HTR-8/SVneo (cell line): ENCODE results near the gene KIF26A.

Experiments used
- DNase-seq: peaks from one replicate; pipeline ENCODE4 v3.0.0; 2011; ENCODE audit warnings: low spot score, mixed read lengths; ENCODE audit not compliant: insufficient read length
- FAIRE-seq: peaks from 2 replicates; lab custom pipeline; 2011; peaks lifted over from hg19 to GRCh38; lab: Jason Lieb, UNC

The KIF26A gene

DNA sequence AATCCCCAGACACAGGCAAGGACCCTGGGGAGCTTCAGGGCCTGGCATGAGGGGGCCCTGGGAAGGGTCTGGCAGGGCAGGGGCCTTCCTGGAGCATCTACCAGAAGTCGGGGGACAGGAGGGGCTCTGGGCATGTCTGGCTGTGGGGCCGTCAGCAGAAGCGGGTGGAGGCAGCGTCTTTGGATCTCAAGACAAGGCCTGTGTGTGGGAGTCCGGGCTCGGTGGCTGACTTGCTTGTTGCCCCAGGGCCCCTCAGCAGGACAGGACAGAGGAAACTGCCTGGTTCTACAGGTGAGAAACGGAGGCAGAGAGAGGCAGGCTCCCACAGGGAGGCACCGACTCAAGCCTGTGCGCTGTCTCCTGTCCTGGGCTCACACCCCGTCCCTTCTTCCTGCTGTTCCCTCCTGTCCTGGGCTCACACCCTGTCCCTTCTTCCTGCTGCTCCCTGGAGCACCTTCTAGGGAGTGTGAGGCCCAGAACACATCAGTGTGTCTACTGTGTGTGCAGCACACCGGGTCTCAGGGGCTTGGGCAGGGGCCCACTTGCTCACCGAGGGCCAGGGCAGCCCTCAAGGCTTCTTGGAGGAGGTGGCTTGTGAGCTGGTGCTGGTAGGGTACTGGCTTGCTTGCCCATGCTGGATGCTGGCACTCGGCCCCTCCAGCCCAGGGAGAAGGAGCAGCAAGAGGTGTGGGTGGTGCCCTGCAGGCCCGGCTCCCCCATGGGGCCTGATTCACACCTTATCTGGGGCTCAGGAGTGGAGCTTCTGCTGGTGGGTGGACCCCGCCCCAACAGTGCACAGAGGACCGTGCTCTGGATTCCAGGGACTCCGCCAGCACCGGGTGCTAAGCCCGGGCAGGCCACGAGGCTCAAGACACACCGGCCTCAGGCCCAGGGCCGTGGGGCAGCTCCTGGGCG, 38.0 kb upstream of the KIF26A start:
- FAIRE-seq (no peak), DNase-seq (no peak)

GRCh38 chr14:104101086-104101621, 37.2 kb upstream of the KIF26A start:
- DNase-seq (no peak), FAIRE-seq (no peak)

DNA sequence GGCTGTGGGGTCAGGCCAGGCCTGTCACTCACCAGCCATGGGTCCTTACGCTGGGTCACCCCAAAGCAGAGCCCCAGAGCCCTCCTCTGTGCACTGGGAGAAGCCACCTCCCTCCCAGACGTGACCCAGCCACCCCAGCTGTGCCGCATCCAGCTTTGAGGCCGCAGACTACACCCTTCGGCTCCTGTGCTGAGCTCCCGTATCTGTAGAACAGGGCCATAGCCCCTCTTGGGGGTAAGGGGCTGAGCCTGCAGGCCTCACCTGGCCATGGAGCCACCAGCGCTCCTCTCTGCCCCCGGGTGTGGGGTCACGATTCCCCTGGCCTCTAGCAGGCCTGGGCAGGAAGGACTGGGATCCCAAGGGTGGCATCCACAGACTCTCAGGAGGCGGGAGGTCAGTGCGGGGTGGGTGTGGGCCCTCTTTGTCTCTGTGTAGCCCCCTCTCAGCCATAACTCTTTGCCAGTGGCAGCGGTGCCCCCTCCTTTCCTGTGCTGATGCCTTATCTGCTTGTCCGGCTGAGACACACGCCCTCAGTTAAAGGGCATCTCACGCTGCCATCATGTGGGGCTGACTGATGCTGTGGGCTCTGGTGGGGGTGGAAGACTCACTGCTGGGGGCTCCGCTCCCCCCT, 36.6 kb upstream of the KIF26A start:
- DNase-seq, result no peak
- FAIRE-seq, result no peak

DNA sequence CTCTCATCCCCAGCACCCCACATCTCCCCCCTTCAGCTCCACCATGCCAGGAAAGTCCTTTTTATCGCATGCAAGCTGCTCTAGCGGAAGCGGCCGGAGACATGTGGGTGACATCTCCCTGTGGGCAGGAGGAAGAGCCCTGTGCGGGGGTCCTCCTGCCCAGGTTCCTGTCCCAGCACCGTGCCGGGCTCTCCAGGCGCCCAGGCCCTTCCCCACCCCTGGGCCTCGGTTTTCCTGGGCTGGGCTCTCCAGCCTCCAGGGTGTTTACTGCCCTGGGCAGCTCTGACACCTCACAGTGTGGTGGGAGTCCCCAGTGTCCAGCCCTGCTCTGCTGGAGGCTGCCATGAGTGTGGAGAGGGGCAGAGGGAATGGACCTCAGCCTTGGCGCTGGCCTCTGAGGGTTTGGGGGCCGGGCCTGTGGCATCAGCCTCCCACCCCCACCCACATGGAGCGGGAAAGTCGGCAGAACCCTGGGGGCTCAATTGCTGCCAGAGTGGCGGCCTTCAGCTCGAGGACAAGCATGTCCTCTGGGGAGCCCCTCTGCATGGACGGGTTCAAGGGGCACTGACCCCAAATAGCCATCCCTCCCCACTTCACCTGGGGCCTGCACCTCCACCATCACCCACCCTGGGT, 36.0 kb upstream of the KIF26A start:
- no peak for DNase-seq

DNA sequence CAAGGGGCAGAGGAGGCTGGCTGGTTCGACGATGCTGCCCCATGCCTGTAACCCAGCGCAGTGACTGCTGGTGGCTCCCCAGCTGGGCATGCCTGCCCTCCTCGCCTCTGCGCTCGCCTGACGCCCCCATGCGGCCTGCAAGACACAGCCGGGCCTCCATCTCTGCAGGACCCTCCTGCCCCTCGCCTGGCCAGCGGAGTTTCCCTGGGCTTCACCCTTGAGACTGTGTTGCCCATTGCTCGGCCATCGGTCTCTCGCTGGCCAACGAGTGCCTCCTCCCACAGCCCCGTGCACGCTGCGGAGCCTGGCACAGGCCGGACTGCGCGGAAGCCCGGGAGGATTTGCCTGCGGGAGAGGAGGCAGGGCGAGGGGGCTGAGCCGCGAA, 35.3 kb upstream of the KIF26A start:
- DNase-seq, result no peak
- no peak for FAIRE-seq

More for the DNA sequence above, 36.0 kb upstream of the KIF26A start:
- FAIRE-seq, result no peak

- no peak for DNase-seq
- no peak for FAIRE-seq
These were observed 34.8 kb upstream of the KIF26A start for GRCh38 chr14:104103446-104104075.

DNA sequence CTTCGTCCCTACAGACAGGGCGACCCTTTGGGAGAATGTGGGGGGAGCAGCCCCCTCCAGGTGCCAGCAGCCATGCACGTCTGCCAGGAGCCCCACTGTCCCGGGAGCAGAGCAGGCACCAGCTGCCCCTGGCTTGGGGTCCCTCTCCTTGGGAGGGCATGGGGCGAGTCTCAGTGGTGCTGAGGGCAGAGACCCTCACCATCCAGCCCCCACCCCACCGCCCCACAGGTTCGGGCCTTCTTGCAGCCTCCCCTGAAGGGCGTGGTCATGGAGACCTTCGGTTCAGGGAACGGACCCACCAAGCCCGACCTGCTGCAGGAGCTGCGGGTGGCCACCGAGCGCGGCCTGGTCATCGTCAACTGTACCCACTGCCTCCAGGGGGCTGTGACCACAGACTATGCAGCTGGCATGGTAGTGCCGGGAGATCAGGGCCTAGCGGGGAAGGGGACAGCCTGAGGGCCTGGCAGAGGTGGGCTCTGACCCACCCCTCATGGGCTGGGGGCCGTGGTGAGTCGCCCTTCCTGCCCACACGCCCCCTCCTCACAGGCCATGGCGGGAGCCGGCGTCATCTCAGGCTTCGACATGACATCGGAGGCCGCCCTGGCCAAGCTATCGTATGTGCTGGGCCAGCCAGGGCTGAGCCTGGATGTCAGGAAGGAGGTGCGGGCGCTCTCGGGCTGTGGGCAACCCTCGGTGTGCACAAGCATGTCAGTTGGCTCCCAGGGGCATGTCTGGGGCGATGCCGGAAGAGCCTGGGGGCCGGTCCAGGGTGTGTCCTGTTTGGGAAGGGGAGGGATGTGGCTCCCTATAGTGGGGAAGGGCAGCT, 34.1 kb upstream of the KIF26A start:
- FAIRE-seq, result no peak
- no peak for DNase-seq

DNA sequence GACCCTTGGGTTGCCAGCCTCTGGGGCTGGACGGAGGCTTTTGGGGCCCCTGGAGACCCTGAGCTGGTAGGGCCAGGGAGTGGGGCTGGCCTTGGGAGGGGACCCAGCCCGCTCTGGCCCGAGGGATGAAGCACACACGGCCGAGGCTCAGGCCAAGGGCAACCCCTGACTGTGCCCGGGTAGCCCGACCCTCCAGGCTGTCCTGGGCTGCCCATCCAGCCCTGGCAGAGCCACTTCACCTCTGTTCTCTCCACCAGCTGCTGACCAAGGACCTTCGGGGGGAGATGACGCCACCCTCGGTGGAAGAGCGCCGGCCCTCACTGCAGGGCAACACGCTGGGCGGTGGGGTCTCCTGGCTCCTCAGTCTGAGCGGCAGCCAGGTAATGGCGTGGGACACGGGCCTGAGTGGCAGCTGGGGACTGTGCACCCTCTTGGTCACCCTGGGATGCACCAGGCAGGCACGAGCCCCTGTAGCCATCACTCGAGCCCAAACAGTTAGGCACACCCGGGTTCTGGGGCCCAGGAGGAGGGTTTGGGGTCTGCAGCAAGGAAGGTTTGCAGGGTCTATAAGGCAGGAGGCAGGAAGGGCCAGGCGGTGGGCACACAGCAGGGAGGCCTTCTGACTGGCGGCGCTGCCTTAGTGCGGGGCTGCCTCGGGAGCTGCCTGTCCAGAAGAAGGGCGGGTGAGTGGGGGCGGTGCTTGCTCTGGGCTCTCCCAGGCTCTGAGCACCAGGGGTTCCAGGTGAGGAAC, 33.1 kb upstream of the KIF26A start:
- no peak for FAIRE-seq
- no peak for DNase-seq

GRCh38 chr14:104105822-104106470, 32.4 kb upstream of the KIF26A start:
- FAIRE-seq, result no peak
- no peak for DNase-seq

DNA sequence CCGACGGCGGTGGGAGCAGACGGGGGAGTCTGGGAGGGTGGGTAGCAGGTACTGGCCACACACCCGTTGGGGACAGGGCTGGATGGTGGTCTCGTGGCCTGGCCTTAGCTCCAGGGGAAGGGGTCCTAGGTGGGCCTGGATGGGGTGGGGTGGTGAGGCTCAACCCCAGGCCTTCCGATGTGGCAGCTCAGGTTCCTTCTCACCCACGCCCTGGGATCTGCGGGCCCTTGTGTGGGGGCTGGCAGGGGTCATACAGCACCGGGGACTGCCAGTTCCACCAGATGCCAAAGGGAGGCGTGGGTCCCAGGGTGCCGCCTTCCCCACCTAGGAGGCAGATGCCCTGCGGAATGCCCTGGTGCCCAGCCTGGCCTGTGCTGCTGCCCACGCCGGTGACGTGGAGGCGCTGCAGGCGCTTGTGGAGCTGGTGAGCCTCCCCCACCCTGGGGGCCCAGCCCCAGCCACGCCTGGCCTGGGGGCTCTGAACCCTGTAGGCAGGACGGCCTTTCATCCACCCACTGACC, 31.9 kb upstream of the KIF26A start:
- DNase-seq, result no peak
- FAIRE-seq, result no peak

DNA sequence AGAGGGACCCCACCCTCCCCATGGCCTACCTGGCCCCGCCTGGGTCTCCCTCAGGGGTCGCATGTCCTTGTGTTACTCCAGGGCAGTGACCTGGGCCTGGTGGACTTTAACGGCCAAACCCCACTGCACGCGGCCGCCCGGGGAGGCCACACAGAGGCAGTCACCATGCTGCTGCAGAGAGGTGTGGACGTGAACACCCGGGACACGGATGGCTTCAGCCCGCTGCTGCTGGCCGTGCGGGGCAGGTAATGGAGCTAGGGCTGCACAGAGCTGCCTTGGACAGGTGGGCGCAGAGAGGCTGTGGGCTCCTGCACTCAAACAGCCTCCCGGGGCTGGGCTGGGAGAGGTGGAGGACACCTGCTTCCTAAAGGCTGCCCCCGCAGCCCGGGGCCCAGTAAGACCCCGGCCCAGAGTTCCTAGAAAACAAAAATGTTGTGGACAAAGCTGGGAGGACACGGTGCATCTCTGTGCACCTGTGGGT, 31.2 kb upstream of the KIF26A start:
- DNase-seq (no peak), FAIRE-seq (no peak)

- no peak for FAIRE-seq
- no peak for DNase-seq
These were observed 30.5 kb upstream of the KIF26A start for GRCh38 chr14:104107611-104108569.

- no peak for FAIRE-seq
These were observed 29.5 kb upstream of the KIF26A start for GRCh38 chr14:104108570-104109541.

GRCh38 chr14:104109731-104110361, 28.5 kb upstream of the KIF26A start:
- DNase-seq (no peak), FAIRE-seq (no peak)

More at GRCh38 chr14:104108570-104109541, 29.5 kb upstream of the KIF26A start:
- DNase-seq, result no peak

GRCh38 chr14:104110491-104111209, 27.7 kb upstream of the KIF26A start:
- no peak for DNase-seq
- no peak for FAIRE-seq
